A673 (cell line): ENCODE data around the gene RNF167. TPM values are rescaled to one million over a fixed set of nuclear protein-coding genes. Genes with fewer than 3 reads are reported as not detected.
"Not testable (repeated sequence)": the region's sequence is repeated elsewhere in the genome, so short reads cannot be mapped to it uniquely, and the experiment has no call there.

Source experiments
- BruUV-seq: library from RNA; stranded (reverse); fragments of 400-500 nt; replicated peaks from 2 replicates; lab custom pipeline; 2021; lab: Mats Ljungman, UMichigan
- CTCF ChIA-PET: fragments of 300-600 bp; sonication (Branson Sonifier 250); formaldehyde crosslinking; loops from one replicate; lab custom pipeline; 2022; ENCODE audit warnings: antibody characterized with exemption; lab: Charles Lee
- POLR2A ChIA-PET: fragments of 300-600 bp; sonication (Branson Sonifier 250); formaldehyde crosslinking; loops from one replicate; lab custom pipeline; 2022; ENCODE audit warnings: antibody characterized with exemption; ENCODE audit not compliant: low non-redundant PET; lab: Charles Lee
- DNase-seq: peaks from one replicate; pipeline ENCODE4 v3.0.0-alpha.2; 2015; ENCODE audit warnings: low spot score
- H3K27ac ChIP-seq: fragments of 200-600 bp; sonication (generic); 2 replicates; pipeline ENCODE4 v1.5.1; 2016; ENCODE audit warnings: mixed run types, low read depth, mild to moderate bottlenecking, mixed read lengths, antibody characterized with exemption, low read length; ENCODE audit not compliant: poor library complexity, severe bottlenecking
- H3K27me3 ChIP-seq: fragments of 200-600 bp; sonication (generic); replicated peaks from 2 replicates; pipeline ENCODE4 v1.6.1; 2017; ENCODE audit warnings: mixed run types, low read depth, mild to moderate bottlenecking, mixed read lengths, antibody characterized with exemption, low read length; ENCODE audit not compliant: insufficient read depth, poor library complexity
- H3K36me3 ChIP-seq: fragments of 200-600 bp; sonication (generic); 2 replicates; pipeline ENCODE4 v1.6.1; 2016; ENCODE audit warnings: mixed run types, mild to moderate bottlenecking, mixed read lengths, antibody characterized with exemption, low read length; ENCODE audit not compliant: insufficient read depth, poor library complexity, severe bottlenecking
- H3K4me1 ChIP-seq: fragments of 200-600 bp; sonication (generic); 2 replicates; pipeline ENCODE4 v1.6.1; 2017; ENCODE audit warnings: mixed run types, mild to moderate bottlenecking, mixed read lengths, antibody characterized with exemption, low read length; ENCODE audit not compliant: insufficient read depth, poor library complexity, severe bottlenecking
- H3K4me3 ChIP-seq: fragments of 200-600 bp; sonication (generic); 2 replicates; pipeline ENCODE4 v1.5.1; 2016; ENCODE audit warnings: low read depth, mixed run types, mild to moderate bottlenecking, mixed read lengths, low read length; ENCODE audit not compliant: poor library complexity, severe bottlenecking
- H3K9me3 ChIP-seq: fragments of 200-600 bp; sonication (generic); 2 replicates; pipeline ENCODE4 v1.6.1; 2016; ENCODE audit warnings: mixed run types, low read depth, mild to moderate bottlenecking, mixed read lengths, antibody characterized with exemption, low read length; ENCODE audit not compliant: poor library complexity, severe bottlenecking
- CTCF ChIP-seq: fragments of 300-800, 200-600 bp; sonication (generic); conservative IDR thresholded peaks from 2 replicates; pipeline ENCODE4 v1.5.1; 2017; ENCODE audit warnings: low read depth, mild to moderate bottlenecking, antibody characterized with exemption, low read length, moderate library complexity, mixed read lengths
- EZH2 ChIP-seq: fragments of 200-600 bp; sonication (generic); IDR thresholded peaks from 2 replicates; pipeline ENCODE4 v1.6.1; 2017; ENCODE audit warnings: borderline replicate concordance, low read depth, mild to moderate bottlenecking, mixed read lengths, antibody characterized with exemption, low read length; ENCODE audit not compliant: poor library complexity, severe bottlenecking
- intact Hi-C: fragments of 100-400 bp; cut with micrococcal nuclease; formaldehyde crosslinking; loops from one replicate; pipeline ENCODE4 v1.10.0; 2022; ENCODE audit not compliant: unreplicated experiment
- total RNA-seq: library from RNA; stranded (reverse); gene quantifications from 2 replicates; pipeline ENCODE4 v1.2.3, GENCODE V29; 2021

Gene RNF167
- total RNA-seq, 1 experiment from 2014 or later, result 77.3 TPM

- H3K36me3 ChIP-seq, result no peaks in the 10 kb centered on the region
- no TSS peak for BruUV-seq
- ChIA-PET CTCF (interaction anchor here (0.8 to 1.0 kb wide), 2 partner anchors 59 to 153 kb away, joined by 3 read pairs; partner anchors contain the start of gene SPAG7), POLR2A (interaction anchor here (0.6 kb wide), 1 partner anchor 17 kb away, joined by 4 read pairs; no protein-coding TSS in a partner anchor)
- H3K4me1 ChIP-seq, result peaks cover 4% of the 10 kb centered on the region
- H3K4me3 ChIP-seq, result no peak overlapping the region
- DNase-seq, result peak; percentile 81
- TF ChIP-seq CTCF (peak; percentile 65), EZH2 (no peak)
- intact Hi-C loops, result loop anchor here (2.0 kb wide), 1 partner anchor 154 kb away; no protein-coding TSS in a partner anchor
- no peaks in the 10 kb centered on the region for H3K27me3 ChIP-seq
- no peaks in the 10 kb centered on the region for H3K9me3 ChIP-seq
- H3K27ac ChIP-seq, result no peak overlapping the region
Observed at GRCh38 chr17:4908711-4909496, 31.2 kb upstream of the RNF167 start.

- no TSS peak for BruUV-seq
- no peak overlapping the region for H3K4me3 ChIP-seq
- no peaks in the 10 kb centered on the region for H3K9me3 ChIP-seq
- no peaks in the 10 kb centered on the region for H3K27me3 ChIP-seq
- CTCF ChIA-PET, result no interaction called here
- POLR2A ChIA-PET, result no interaction called here
- intact Hi-C loops, result no loop called here
- DNase-seq, result peak; percentile 54
- no peak overlapping the region for H3K27ac ChIP-seq
- TF ChIP-seq EZH2 (no peak), CTCF (no peak)
- no peaks in the 10 kb centered on the region for H3K36me3 ChIP-seq
- peaks cover 5% of the 10 kb centered on the region for H3K4me1 ChIP-seq
Observed at GRCh38 chr17:4913994-4914393, 26.1 kb upstream of the RNF167 start.

- POLR2A ChIA-PET, H3K4me1 ChIP-seq, CTCF ChIA-PET, DNase-seq, H3K4me3 ChIP-seq, H3K27ac ChIP-seq, BruUV-seq, H3K27me3 ChIP-seq, H3K36me3 ChIP-seq, intact Hi-C loops, H3K9me3 ChIP-seq: not testable (repeated sequence)
Observed at GRCh38 chr17:4914551-4914950, 25.5 kb upstream of the RNF167 start.
